ENCODE measurements around the gene CNTNAP5. TPM values are rescaled to one million over a fixed set of nuclear protein-coding genes. Genes with fewer than 3 reads are reported as not detected.

CNTNAP5 gene
- total and polyA plus RNA-seq, 5 donors from 2014 or later, result not detected

DNA sequence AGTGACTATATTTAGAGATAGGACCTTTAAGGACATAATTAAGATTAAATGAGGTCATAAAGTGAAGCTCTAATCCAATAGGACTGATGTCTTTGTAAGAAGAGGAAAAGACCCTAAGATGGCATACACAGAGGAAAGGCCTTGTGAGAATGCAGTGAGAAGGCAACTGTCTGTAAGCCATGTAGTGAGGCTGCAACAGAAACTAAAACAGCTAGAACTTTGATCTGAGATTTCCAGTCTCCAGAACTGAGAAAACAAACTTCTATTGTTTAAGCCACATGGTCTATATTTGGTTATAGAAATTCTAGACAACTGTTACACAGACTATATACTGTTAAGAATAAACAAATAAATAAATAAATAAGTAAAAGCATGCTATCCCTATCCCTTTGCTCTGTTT, 276.8 kb downstream of the CNTNAP5 start:
- H3K4me3 ChIP-seq (ENCODE audit: low read depth, low read length), result no peak overlapping the region
- H3K36me3 ChIP-seq (ENCODE audit: control insufficient read depth, insufficient read depth, low read length), result no peaks in the 10 kb centered on the region
- peaks cover 0 to 5% of the 10 kb centered on the region in 2 experiments for H3K9me3 ChIP-seq (ENCODE audit: control insufficient read depth in 2 of 2, low read length in 2 of 2)
- ATAC-seq (ENCODE audit: low read depth in 2 of 2) (no peak), DNase-seq (no peak)
- no peaks in the 10 kb centered on the region for H3K36me3 Mint-ChIP-seq
- no peak overlapping the region for H3K27ac ChIP-seq (ENCODE audit: insufficient read depth, low read length, poor library complexity, severe bottlenecking)
- H3K4me3 Mint-ChIP-seq, result no peak overlapping the region
- no peaks in the 10 kb centered on the region for H3K27me3 ChIP-seq (ENCODE audit: control insufficient read depth, insufficient read depth, low read length)
- H3K27ac Mint-ChIP-seq, result no peak overlapping the region
- no peaks in the 10 kb centered on the region for H3K4me1 Mint-ChIP-seq
- no peaks in the 10 kb centered on the region for H3K4me1 ChIP-seq (ENCODE audit: control insufficient read depth, insufficient read depth, low read length, poor library complexity, severe bottlenecking)
- H3K9me3 Mint-ChIP-seq, result peaks cover 4 to 26% (median 10%) of the 10 kb centered on the region in 7 donors
- H3K27me3 Mint-ChIP-seq, result no peaks in the 10 kb centered on the region

- no peak overlapping the region for H3K27ac Mint-ChIP-seq
- no peaks in the 10 kb centered on the region for H3K36me3 Mint-ChIP-seq
- Histone ChIP-seq H3K27ac (ENCODE audit: insufficient read depth, low read length, poor library complexity, severe bottlenecking) (no peak overlapping the region), H3K36me3 (ENCODE audit: control insufficient read depth, insufficient read depth, low read length) (no peaks in the 10 kb centered on the region), H3K4me1 (ENCODE audit: control insufficient read depth, insufficient read depth, low read length, poor library complexity, severe bottlenecking) (no peaks in the 10 kb centered on the region), H3K9me3 (ENCODE audit: control insufficient read depth in 2 of 2, low read length in 2 of 2) (peaks cover 0 to 5% of the 10 kb centered on the region in 2 experiments), H3K27me3 (ENCODE audit: control insufficient read depth, insufficient read depth, low read length) (no peaks in the 10 kb centered on the region), H3K4me3 (ENCODE audit: low read depth, low read length) (no peak overlapping the region)
- no peak overlapping the region for H3K4me3 Mint-ChIP-seq
- ATAC-seq (ENCODE audit: low read depth in 2 of 2) (no peak), DNase-seq (no peak)
- H3K27me3 Mint-ChIP-seq, result no peaks in the 10 kb centered on the region
- peaks cover 4 to 21% (median 8%) of the 10 kb centered on the region in 7 donors for H3K9me3 Mint-ChIP-seq
- no peaks in the 10 kb centered on the region for H3K4me1 Mint-ChIP-seq
These were observed 283.4 kb downstream of the CNTNAP5 start for GRCh38 chr2:124308319-124309062.

DNA sequence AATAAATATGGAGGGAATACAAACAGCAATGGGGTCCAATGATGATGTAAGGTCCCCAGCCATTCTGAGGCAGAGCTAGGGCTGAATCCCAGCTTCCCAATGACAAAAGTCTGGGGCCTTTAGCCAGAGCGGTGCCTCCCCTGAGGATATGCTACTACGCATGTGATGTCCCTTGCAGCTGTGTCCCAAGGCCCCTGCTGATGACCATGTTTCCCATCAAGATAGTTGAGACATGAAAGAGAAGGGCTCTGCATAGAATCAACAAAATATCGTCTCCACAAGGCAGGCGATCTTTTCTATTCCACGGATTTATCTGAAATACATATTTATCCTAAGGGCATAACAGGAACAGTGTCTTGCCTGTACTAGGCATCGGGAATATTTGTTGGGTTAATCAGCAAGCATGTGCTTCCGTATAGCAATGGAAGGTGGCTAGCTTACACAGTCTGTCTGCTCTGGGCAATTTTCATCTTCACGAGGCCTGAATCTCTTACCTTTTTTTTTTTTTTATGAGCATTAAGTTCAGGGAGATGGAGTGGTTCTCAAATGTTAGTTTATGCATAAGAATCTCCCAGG, 284.6 kb downstream of the CNTNAP5 start:
- no peaks in the 10 kb centered on the region for H3K4me1 Mint-ChIP-seq
- H3K27me3 ChIP-seq (ENCODE audit: control insufficient read depth, insufficient read depth, low read length), result no peaks in the 10 kb centered on the region
- H3K4me3 Mint-ChIP-seq, result no peak overlapping the region
- H3K27me3 Mint-ChIP-seq, result no peaks in the 10 kb centered on the region
- ATAC-seq (ENCODE audit: low read depth in 2 of 2) (no peak), DNase-seq (no peak)
- H3K9me3 Mint-ChIP-seq, result peaks cover 4 to 19% (median 7%) of the 10 kb centered on the region in 7 donors
- no peak overlapping the region for H3K27ac Mint-ChIP-seq
- no peak overlapping the region for H3K4me3 ChIP-seq (ENCODE audit: low read depth, low read length)
- no peaks in the 10 kb centered on the region for H3K4me1 ChIP-seq (ENCODE audit: control insufficient read depth, insufficient read depth, low read length, poor library complexity, severe bottlenecking)
- H3K36me3 ChIP-seq (ENCODE audit: control insufficient read depth, insufficient read depth, low read length), result no peaks in the 10 kb centered on the region
- H3K27ac ChIP-seq (ENCODE audit: insufficient read depth, low read length, poor library complexity, severe bottlenecking), result no peak overlapping the region
- H3K36me3 Mint-ChIP-seq, result no peaks in the 10 kb centered on the region
- H3K9me3 ChIP-seq (ENCODE audit: control insufficient read depth in 2 of 2, low read length in 2 of 2), result peaks cover 0 to 5% of the 10 kb centered on the region in 2 experiments

DNA sequence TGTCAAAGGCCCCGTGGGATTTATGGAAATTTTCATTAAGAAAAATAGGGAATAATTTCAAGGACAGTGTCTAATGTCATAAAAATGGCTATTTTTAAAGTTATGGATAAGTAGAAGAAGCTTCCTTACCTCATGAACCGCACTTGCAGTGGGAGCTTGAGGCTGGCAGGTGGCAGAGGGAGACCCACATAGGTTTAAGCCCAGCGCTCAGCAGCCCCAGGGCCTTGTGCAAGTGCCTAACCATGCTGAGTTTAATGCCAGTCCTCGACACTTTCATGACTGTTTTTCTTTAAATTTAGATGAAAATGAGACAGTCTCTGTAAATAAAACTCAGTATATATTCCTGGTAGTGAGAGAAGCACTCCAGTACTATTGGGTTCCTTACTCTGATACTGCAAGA, 285.6 kb downstream of the CNTNAP5 start:
- no peak overlapping the region for H3K4me3 ChIP-seq (ENCODE audit: low read depth, low read length)
- Mint-ChIP-seq H3K4me1 (no peaks in the 10 kb centered on the region), H3K36me3 (no peaks in the 10 kb centered on the region), H3K27me3 (no peaks in the 10 kb centered on the region), H3K27ac (no peak overlapping the region), H3K9me3 (peaks cover 4 to 20% (median 9%) of the 10 kb centered on the region in 7 donors), H3K4me3 (no peak overlapping the region)
- H3K9me3 ChIP-seq (ENCODE audit: control insufficient read depth in 2 of 2, low read length in 2 of 2), result peaks cover 0 to 5% of the 10 kb centered on the region in 2 experiments
- H3K36me3 ChIP-seq (ENCODE audit: control insufficient read depth, insufficient read depth, low read length), result no peaks in the 10 kb centered on the region
- no peaks in the 10 kb centered on the region for H3K4me1 ChIP-seq (ENCODE audit: control insufficient read depth, insufficient read depth, low read length, poor library complexity, severe bottlenecking)
- no peak for ATAC-seq (ENCODE audit: low read depth in 2 of 2)
- no peak overlapping the region for H3K27ac ChIP-seq (ENCODE audit: insufficient read depth, low read length, poor library complexity, severe bottlenecking)
- no peak for DNase-seq
- H3K27me3 ChIP-seq (ENCODE audit: control insufficient read depth, insufficient read depth, low read length), result no peaks in the 10 kb centered on the region

- Mint-ChIP-seq H3K4me1 (no peaks in the 10 kb centered on the region), H3K9me3 (peaks cover 3 to 15% (median 7%) of the 10 kb centered on the region in 7 donors), H3K27me3 (no peaks in the 10 kb centered on the region), H3K36me3 (no peaks in the 10 kb centered on the region), H3K27ac (no peak overlapping the region), H3K4me3 (no peak overlapping the region)
- no peaks in the 10 kb centered on the region for H3K27me3 ChIP-seq (ENCODE audit: control insufficient read depth, insufficient read depth, low read length)
- ATAC-seq (ENCODE audit: low read depth in 2 of 2) (no peak), DNase-seq (no peak)
- no peaks in the 10 kb centered on the region for H3K4me1 ChIP-seq (ENCODE audit: control insufficient read depth, insufficient read depth, low read length, poor library complexity, severe bottlenecking)
- H3K36me3 ChIP-seq (ENCODE audit: control insufficient read depth, insufficient read depth, low read length), result no peaks in the 10 kb centered on the region
- H3K4me3 ChIP-seq (ENCODE audit: low read depth, low read length), result no peak overlapping the region
- H3K27ac ChIP-seq (ENCODE audit: insufficient read depth, low read length, poor library complexity, severe bottlenecking), result no peak overlapping the region
- H3K9me3 ChIP-seq (ENCODE audit: control insufficient read depth in 2 of 2, low read length in 2 of 2), result peaks cover 0 to 5% of the 10 kb centered on the region in 2 experiments
These were observed 289.0 kb downstream of the CNTNAP5 start for GRCh38 chr2:124314084-124314483.

- Mint-ChIP-seq H3K4me3 (no peak overlapping the region), H3K27me3 (no peaks in the 10 kb centered on the region), H3K27ac (no peak overlapping the region), H3K4me1 (peaks cover 0 to 3% (median 0%) of the 10 kb centered on the region in 4 donors), H3K9me3 (peaks cover 3 to 20% (median 7%) of the 10 kb centered on the region in 7 donors), H3K36me3 (no peaks in the 10 kb centered on the region)
- Histone ChIP-seq H3K27me3 (ENCODE audit: control insufficient read depth, insufficient read depth, low read length) (no peaks in the 10 kb centered on the region), H3K9me3 (ENCODE audit: control insufficient read depth in 2 of 2, low read length in 2 of 2) (peaks cover 0 to 5% of the 10 kb centered on the region in 2 experiments), H3K27ac (ENCODE audit: insufficient read depth, low read length, poor library complexity, severe bottlenecking) (no peak overlapping the region), H3K36me3 (ENCODE audit: control insufficient read depth, insufficient read depth, low read length) (no peaks in the 10 kb centered on the region), H3K4me1 (ENCODE audit: control insufficient read depth, insufficient read depth, low read length, poor library complexity, severe bottlenecking) (no peaks in the 10 kb centered on the region), H3K4me3 (ENCODE audit: low read depth, low read length) (no peak overlapping the region)
- ATAC-seq (ENCODE audit: low read depth in 2 of 2), result no peak
- no peak for DNase-seq
These were observed 290.3 kb downstream of the CNTNAP5 start for GRCh38 chr2:124315221-124315880.

DNA sequence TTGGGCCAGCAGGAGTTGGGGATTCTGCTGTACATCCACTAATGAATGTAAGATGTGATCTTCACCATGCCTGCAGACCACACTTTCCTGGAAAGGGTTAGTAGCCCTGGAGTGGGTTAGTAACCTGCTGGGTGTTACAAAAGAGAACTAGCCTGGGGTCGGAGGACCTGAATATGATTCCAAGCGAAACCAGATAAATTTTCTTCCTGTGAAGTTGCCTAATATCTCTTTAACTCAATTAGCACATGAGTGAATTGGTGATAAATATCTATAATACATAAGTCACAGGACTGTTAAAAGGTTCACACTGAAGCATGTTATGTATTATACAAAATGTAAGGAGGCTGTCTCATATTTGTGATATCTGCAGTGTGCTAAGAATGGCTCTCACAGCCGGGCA, 291.0 kb downstream of the CNTNAP5 start:
- H3K4me1 ChIP-seq (ENCODE audit: control insufficient read depth, insufficient read depth, low read length, poor library complexity, severe bottlenecking), result no peaks in the 10 kb centered on the region
- Mint-ChIP-seq H3K27ac (no peak overlapping the region), H3K27me3 (no peaks in the 10 kb centered on the region), H3K4me3 (no peak overlapping the region), H3K9me3 (peaks cover 3 to 20% (median 7%) of the 10 kb centered on the region in 7 donors), H3K4me1 (peaks cover 0 to 3% (median 0%) of the 10 kb centered on the region in 4 donors), H3K36me3 (no peaks in the 10 kb centered on the region)
- H3K9me3 ChIP-seq (ENCODE audit: control insufficient read depth in 2 of 2, low read length in 2 of 2), result peaks cover 0 to 5% of the 10 kb centered on the region in 2 experiments
- no peak for ATAC-seq (ENCODE audit: low read depth in 2 of 2)
- no peak for DNase-seq
- H3K27ac ChIP-seq (ENCODE audit: insufficient read depth, low read length, poor library complexity, severe bottlenecking), result no peak overlapping the region
- H3K36me3 ChIP-seq (ENCODE audit: control insufficient read depth, insufficient read depth, low read length), result no peaks in the 10 kb centered on the region
- no peak overlapping the region for H3K4me3 ChIP-seq (ENCODE audit: low read depth, low read length)
- no peaks in the 10 kb centered on the region for H3K27me3 ChIP-seq (ENCODE audit: control insufficient read depth, insufficient read depth, low read length)

Data from CD4-positive, CD25-positive, alpha-beta regulatory T cell (primary cell).